Gastroesophageal sphincter (tissue), 4 donors: ENCODE results near the gene TPBGL. TPM values are rescaled to one million over a fixed set of nuclear protein-coding genes. Genes with fewer than 3 reads are reported as not detected.

Experiments
- ATAC-seq: fragments of 150-250 bp; one replicate; pipeline ENCODE4 v1.9.1; 2016; ENCODE audit warnings: mild to moderate bottlenecking, moderate library complexity
- H3K27ac ChIP-seq, 4 donors: fragments of 200-600 bp; sonication (generic) in 3 of 4; 1 replicate in 3 of 4; 2 replicates in 1 of 4; pipeline ENCODE4 v1.5.1; 2016 to 2019
- H3K27me3 ChIP-seq: fragments of 200-600 bp; sonication (generic); one replicate; pipeline ENCODE4 v1.5.1; 2019
- H3K36me3 ChIP-seq, 2 donors: fragments of 200-600 bp; sonication (generic); one replicate each; pipeline ENCODE4 v1.5.1; 2019; ENCODE audit warnings: control low read depth in 1 of 2
- H3K4me1 ChIP-seq, 3 donors: fragments of 200-600 bp; sonication (generic); 1 replicate in 2 of 3; 2 replicates in 1 of 3; pipeline ENCODE4 v1.5.1; 2016 to 2019; ENCODE audit warnings: control low read depth in 2 of 3
- H3K4me3 ChIP-seq, 2 donors: fragments of 200-600 bp; sonication (generic); one replicate each; pipeline ENCODE4 v1.5.1; 2019; ENCODE audit warnings: mild to moderate bottlenecking in 1 of 2, moderate library complexity in 1 of 2
- H3K9me3 ChIP-seq, 3 donors: fragments of 200-600 bp; sonication (generic); one replicate each; pipeline ENCODE4 v1.5.1; 2017 to 2019; ENCODE audit warnings: control low read depth in 2 of 3
- EP300 ChIP-seq: sonication (generic); formaldehyde crosslinking; IDR thresholded peaks from one replicate; pipeline ENCODE4 v1.6.1; 2017; ENCODE audit warnings: antibody characterized with exemption, mild to moderate bottlenecking
- POLR2A ChIP-seq, 2 donors: fragments of 450-650 bp; IDR thresholded peaks; one replicate each; pipeline ENCODE4 v1.6.1; 2017; ENCODE audit warnings: antibody characterized with exemption in 2 of 2, mild to moderate bottlenecking in 2 of 2, moderate library complexity in 1 of 2
- POLR2AphosphoS5 ChIP-seq: sonication (generic); formaldehyde crosslinking; IDR thresholded peaks from one replicate; pipeline ENCODE4 v1.6.1; 2017; ENCODE audit warnings: antibody characterized with exemption
- WGBS, 2 donors: methylation state at CpG; one replicate each; pipeline ENCODE4 v1.1.5; 2018; ENCODE audit warnings: low coverage in 1 of 2; 5-methylcytosine and 5-hydroxymethylcytosine counted together
- total RNA-seq, 4 donors: library from RNA; depleted of rRNA; stranded (reverse); fragments of >200 nt; gene quantifications; one replicate each; pipeline ENCODE4 v1.1.0, GENCODE V29; 2016
- TF ChIP-seq, protein P1 (sequence below), 4 experiments: fragments of 200-600 bp in 2 of 4; fragments of 450-650 bp in 2 of 4; sonication (generic) in 1 of 4; IDR thresholded peaks; one replicate each; pipeline ENCODE4 v1.5.1; 2017 to 2019; ENCODE audit warnings: antibody characterized with exemption in 4 of 4, mild to moderate bottlenecking in 2 of 4, moderate library complexity in 2 of 4

The TPBGL gene
- total RNA-seq, 4 donors from 2014 or later = 0.13 to 0.31 TPM; not detected in 2

DNA sequence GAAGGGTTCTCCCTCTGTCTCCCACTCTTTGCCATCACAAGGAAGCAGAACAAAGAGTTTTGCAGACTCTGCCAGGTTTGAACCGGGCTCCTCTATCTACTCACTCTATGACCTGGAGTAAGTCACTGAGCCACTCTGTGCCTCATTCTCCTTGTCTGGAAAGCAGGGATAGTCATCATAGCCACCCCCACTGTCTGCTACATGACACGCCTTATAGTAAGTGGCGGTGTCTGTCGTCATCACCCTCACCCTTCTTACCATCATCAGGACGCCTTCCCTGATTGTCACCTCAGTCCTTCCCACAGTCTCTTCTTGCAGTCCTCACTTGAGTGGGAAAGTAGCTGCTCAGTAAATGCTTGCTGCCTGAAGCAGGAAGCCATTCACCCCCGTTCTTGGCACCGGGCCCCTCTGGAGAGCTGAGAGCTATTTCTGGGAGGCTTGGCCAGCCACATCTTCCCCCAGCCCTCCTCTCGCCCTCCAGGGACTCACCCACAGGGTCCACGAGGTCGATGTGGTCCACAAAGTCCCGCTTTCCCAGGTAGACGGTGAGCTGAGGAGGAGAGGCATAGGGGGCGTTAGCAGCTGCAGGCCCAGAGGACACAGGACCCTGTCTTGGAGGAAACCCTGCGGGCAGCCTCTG, 46.4 kb downstream of the TPBGL start:
- Histone ChIP-seq H3K27ac (no peak overlapping the region), H3K4me3 (no peak overlapping the region), H3K36me3 (peaks cover 0 to 75% of the 10 kb centered on the region in 2 donors), H3K9me3 (no peaks in the 10 kb centered on the region), H3K27me3 (no peaks in the 10 kb centered on the region), H3K4me1 (peaks cover 0 to 51% (median 7%) of the 10 kb centered on the region in 3 donors)
- 72% methylated on average over 8 of the region's 14 CpGs; no CpG with 5 or more reads in 1 of the 2 donors for WGBS, 2 donors
- TF ChIP-seq POLR2AphosphoS5 (no peak), EP300 (no peak), POLR2A (IDR thresholded peaks at IDR 0.05) (no peak)
- TF ChIP-seq, protein P1, sequence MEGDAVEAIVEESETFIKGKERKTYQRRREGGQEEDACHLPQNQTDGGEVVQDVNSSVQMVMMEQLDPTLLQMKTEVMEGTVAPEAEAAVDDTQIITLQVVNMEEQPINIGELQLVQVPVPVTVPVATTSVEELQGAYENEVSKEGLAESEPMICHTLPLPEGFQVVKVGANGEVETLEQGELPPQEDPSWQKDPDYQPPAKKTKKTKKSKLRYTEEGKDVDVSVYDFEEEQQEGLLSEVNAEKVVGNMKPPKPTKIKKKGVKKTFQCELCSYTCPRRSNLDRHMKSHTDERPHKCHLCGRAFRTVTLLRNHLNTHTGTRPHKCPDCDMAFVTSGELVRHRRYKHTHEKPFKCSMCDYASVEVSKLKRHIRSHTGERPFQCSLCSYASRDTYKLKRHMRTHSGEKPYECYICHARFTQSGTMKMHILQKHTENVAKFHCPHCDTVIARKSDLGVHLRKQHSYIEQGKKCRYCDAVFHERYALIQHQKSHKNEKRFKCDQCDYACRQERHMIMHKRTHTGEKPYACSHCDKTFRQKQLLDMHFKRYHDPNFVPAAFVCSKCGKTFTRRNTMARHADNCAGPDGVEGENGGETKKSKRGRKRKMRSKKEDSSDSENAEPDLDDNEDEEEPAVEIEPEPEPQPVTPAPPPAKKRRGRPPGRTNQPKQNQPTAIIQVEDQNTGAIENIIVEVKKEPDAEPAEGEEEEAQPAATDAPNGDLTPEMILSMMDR (IDR thresholded peaks at IDR 0.05) = no peak
- no peak for ATAC-seq

DNA sequence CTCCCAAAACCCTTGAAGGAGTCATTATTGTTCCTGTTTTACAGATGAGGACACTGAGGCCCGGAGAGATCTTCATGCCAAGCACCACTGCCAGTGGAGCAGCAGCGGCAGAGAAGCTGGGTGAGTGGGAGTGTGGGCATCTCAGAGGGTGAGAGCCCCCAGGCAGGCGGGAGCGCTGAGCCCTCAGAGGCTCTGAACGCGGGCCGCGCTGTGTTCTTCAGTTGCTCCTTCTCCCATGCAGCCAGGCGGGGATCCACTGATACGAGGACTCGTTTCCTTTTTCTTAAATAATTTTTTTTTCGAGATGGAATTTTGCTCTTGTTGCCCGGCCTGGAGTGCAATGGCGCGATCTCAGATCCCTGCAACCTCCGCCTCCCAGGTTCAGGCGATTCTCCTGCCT, 47.0 kb downstream of the TPBGL start:
- H3K4me3 ChIP-seq = no peak overlapping the region
- TF ChIP-seq EP300 = no peak
- TF ChIP-seq, protein P1 (IDR thresholded peaks at IDR 0.05) = no peak
- no peak for TF ChIP-seq POLR2A (IDR thresholded peaks at IDR 0.05)
- no peak for TF ChIP-seq POLR2AphosphoS5
- peaks cover 0 to 57% (median 7%) of the 10 kb centered on the region in 3 donors for H3K4me1 ChIP-seq
- ATAC-seq = no peak
- H3K27me3 ChIP-seq = no peaks in the 10 kb centered on the region
- 92 to 100% methylated on average over 4 to 16 of the region's 17 CpGs for WGBS, 2 donors
- no peak overlapping the region for H3K27ac ChIP-seq
- H3K9me3 ChIP-seq = no peaks in the 10 kb centered on the region
- H3K36me3 ChIP-seq = peaks cover 0 to 68% of the 10 kb centered on the region in 2 donors

DNA sequence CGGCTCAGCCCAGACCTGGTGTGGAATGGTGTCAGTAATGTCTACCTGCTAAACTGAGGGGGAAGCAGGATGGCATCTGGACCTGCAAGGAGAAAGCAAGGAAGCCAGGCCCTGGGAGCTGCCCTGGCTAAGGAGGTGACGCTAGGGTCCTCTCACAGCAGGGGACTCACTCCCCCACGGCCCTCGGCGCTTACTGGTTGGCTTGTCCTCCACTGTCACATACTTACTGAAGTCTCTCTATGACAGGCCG, 48.9 kb downstream of the TPBGL start:
- Histone ChIP-seq H3K9me3 (no peaks in the 10 kb centered on the region), H3K4me3 (no peak overlapping the region), H3K4me1 (peaks cover 0 to 74% (median 7%) of the 10 kb centered on the region in 3 donors), H3K36me3 (peaks cover 0 to 50% of the 10 kb centered on the region in 2 donors), H3K27ac (no peak overlapping the region), H3K27me3 (no peaks in the 10 kb centered on the region)
- WGBS, 2 donors = 88% methylated on average over 3 of the region's 6 CpGs; no CpG with 5 or more reads in 1 of the 2 donors
- TF ChIP-seq, protein P1 (IDR thresholded peaks at IDR 0.05) = no peak
- TF ChIP-seq POLR2A (IDR thresholded peaks at IDR 0.05) (no peak), POLR2AphosphoS5 (no peak), EP300 (no peak)
- ATAC-seq = no peak

DNA sequence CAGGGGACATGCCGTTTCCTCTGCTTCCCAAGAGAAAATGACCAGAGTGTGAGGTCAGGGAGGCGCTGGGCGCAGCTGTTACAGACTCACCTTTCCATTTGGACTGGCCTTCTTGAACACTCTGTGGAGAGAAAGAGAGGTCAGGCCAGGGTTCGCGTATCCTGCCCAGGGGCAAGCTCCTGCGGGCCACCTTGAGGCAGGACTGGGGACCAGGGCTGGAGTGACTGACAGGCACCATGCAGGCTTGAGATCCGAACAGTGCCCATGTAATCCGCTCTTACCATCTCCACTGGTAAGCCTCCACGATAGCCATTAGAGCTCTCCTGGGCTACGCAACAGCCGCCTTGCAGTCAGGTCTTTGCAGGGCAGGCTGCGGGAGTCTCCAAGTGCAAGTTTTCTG, 49.3 kb downstream of the TPBGL start:
- H3K4me1 ChIP-seq = peaks cover 0 to 74% (median 7%) of the 10 kb centered on the region in 3 donors
- no peaks in the 10 kb centered on the region for H3K9me3 ChIP-seq
- H3K36me3 ChIP-seq = peaks cover 0 to 45% of the 10 kb centered on the region in 2 donors
- no peak for ATAC-seq
- 94% methylated on average over 3 of the region's 12 CpGs; no CpG with 5 or more reads in 1 of the 2 donors for WGBS, 2 donors
- no peak overlapping the region for H3K4me3 ChIP-seq
- H3K27ac ChIP-seq = no peak overlapping the region
- TF ChIP-seq, protein P1 (IDR thresholded peaks at IDR 0.05) = no peak
- TF ChIP-seq POLR2A (IDR thresholded peaks at IDR 0.05) (no peak), POLR2AphosphoS5 (no peak), EP300 (no peak)
- no peaks in the 10 kb centered on the region for H3K27me3 ChIP-seq

DNA sequence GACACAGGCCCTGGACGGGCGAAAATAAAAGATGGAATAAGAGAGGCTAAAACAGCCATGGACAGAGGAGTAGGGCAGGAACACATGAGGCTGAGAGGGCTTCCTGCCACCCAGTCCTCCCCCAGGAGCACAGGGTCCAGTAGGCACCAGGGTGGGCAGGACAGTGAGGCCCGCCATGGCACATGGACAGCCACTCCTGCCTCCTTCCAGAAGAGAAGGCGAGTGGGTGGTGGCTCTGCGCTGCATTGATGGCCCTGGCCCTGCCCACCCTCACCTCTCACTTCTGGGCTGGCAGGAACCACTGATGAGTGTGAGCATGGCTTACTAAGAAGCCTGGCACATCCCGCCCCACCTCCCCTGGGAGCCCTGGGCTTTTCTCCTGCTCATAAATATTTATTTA, 51.2 kb downstream of the TPBGL start:
- Histone ChIP-seq H3K9me3 (no peaks in the 10 kb centered on the region), H3K36me3 (peaks cover 0 to 27% of the 10 kb centered on the region in 2 donors), H3K4me1 (peaks cover 0 to 69% (median 7%) of the 10 kb centered on the region in 3 donors), H3K27me3 (no peaks in the 10 kb centered on the region), H3K27ac (no peak overlapping the region), H3K4me3 (no peak overlapping the region)
- WGBS, 2 donors = 73% methylated on average over 5 of the region's 6 CpGs; no CpG with 5 or more reads in 1 of the 2 donors
- no peak for TF ChIP-seq POLR2AphosphoS5
- TF ChIP-seq, protein P1 (IDR thresholded peaks at IDR 0.05) = no peak
- ATAC-seq = no peak
